ENCODE measurements around the gene SRPK3. TPM values are rescaled to one million over a fixed set of nuclear protein-coding genes. Genes with fewer than 3 reads are reported as not detected.

The SRPK3 gene
- total and polyA plus RNA-seq, 2 experiments from 2014 or later = 0.15 TPM; not detected in 1

- TF ChIP-seq ZNF462 (CRISPR knock-in tag; IDR thresholded peaks at IDR 0.05) = no peak
- no peak for TF ChIP-seq EZH2phosphoT487 (IDR thresholded peaks at IDR 0.05; ENCODE audit: unreplicated experiment)
- no peak for TF ChIP-seq POLR2AphosphoS5 (IDR thresholded peaks at IDR 0.05; ENCODE audit: low read depth)
- no peak for TF ChIP-seq CTCF (conservative IDR thresholded peaks at IDR 0.05; ENCODE audit: low read depth in 2 of 2)
- no peak for TF ChIP-seq EZH2 (IDR thresholded peaks at IDR 0.05; ENCODE audit: low read depth, unreplicated experiment)
Measured at GRCh38 chrX:153799326-153799725, 18.5 kb downstream of the SRPK3 start (continued).

- peak; percentile 8; the same call in 1 of the 3 replicates for ATAC-seq
Measured at GRCh38 chrX:153800177-153800722, 19.4 kb downstream of the SRPK3 start.

More at GRCh38 chrX:153800177-153800722, 19.4 kb downstream of the SRPK3 start:
- H2AFZ ChIP-seq = no peak overlapping the region
- DNase-seq (ENCODE audit: low spot score) = no peak
- peaks cover 16% of the 10 kb centered on the region; the same call in 2 of the 3 replicates for H3K4me1 Mint-ChIP-seq
- H3K27me3 ChIP-seq (ENCODE audit: insufficient read depth) = no peaks in the 10 kb centered on the region
- no peak overlapping the region for H3K27ac Mint-ChIP-seq
- 0 out of 2 replicates have a peak, but pooled peaks cover 2% of the 10 kb centered on the region for H3F3A ChIP-seq (replicated peaks; ENCODE audit: low read depth)
- no peaks in the 10 kb centered on the region for H3K36me3 ChIP-seq (ENCODE audit: insufficient read depth)
- peaks cover 12% of the 10 kb centered on the region for H3K27me3 Mint-ChIP-seq (ENCODE audit: insufficient read depth, low read depth, poor library complexity)
- no peak overlapping the region for H3K4me3 ChIP-seq
- peaks cover 40% of the 10 kb centered on the region for H3K36me3 Mint-ChIP-seq (ENCODE audit: low read depth)
- no peaks in the 10 kb centered on the region for H3K9me2 ChIP-seq (ENCODE audit: insufficient read depth)
- H3K27ac ChIP-seq (ENCODE audit: low read depth) = no peak overlapping the region
- H3K4me3 Mint-ChIP-seq = no peak overlapping the region
- no peaks in the 10 kb centered on the region for H3K4me1 ChIP-seq (ENCODE audit: insufficient read depth)
- TF ChIP-seq REST (IDR thresholded peaks at IDR 0.05; ENCODE audit: unreplicated experiment) (no peak), EZH2phosphoT487 (IDR thresholded peaks at IDR 0.05; ENCODE audit: unreplicated experiment) (no peak), POLR2AphosphoS5 (IDR thresholded peaks at IDR 0.05; ENCODE audit: low read depth) (peak; percentile 27), EZH2 (IDR thresholded peaks at IDR 0.05; ENCODE audit: low read depth, unreplicated experiment) (no peak), STAT1 (IDR thresholded peaks at IDR 0.05; ENCODE audit: unreplicated experiment) (no peak), ZNF114 (CRISPR knock-in tag; IDR thresholded peaks at IDR 0.05) (no peak), CTCF (conservative IDR thresholded peaks at IDR 0.05; ENCODE audit: low read depth in 2 of 2) (peak in 1 of 2 experiments; percentile 32; a peak in 2 of 4 replicates), JUNB (IDR thresholded peaks at IDR 0.05; ENCODE audit: unreplicated experiment) (no peak), NANOG (IDR thresholded peaks at IDR 0.05; ENCODE audit: borderline replicate concordance) (no peak)
- H3K4me2 ChIP-seq = no peak overlapping the region
- no peaks in the 10 kb centered on the region for H3K9me3 Mint-ChIP-seq
- peaks cover 11% of the 10 kb centered on the region for H3K79me2 ChIP-seq (replicated peaks; ENCODE audit: insufficient read depth)
- H4K20me1 ChIP-seq (replicated peaks; ENCODE audit: insufficient read depth) = 0 out of 2 replicates have a peak, but pooled peaks cover 3% of the 10 kb centered on the region
